A549 treated with CORT108297 at 1 μM for 4 hours (cell line): ENCODE data around the gene NME8. TPM values are rescaled to one million over a fixed set of nuclear protein-coding genes. Genes with fewer than 3 reads are reported as not detected.

Experiments
- total RNA-seq: library from RNA; stranded (reverse); fragments of 200-300 nt; extraction: Qiagen RNA extraction; gene quantifications from 5 replicates; pipeline ENCODE4 v1.2.3, GENCODE V29; 2022

NME8 gene
- total RNA-seq: not detected in 5 replicates

GRCh38 chr7:37848297-37848696 lies at the start of gene NME8:
NME8 (plus strand) TSS chr7:37848597; CDS start chr7:37850267, 1,670 bp downstream.

DNA sequence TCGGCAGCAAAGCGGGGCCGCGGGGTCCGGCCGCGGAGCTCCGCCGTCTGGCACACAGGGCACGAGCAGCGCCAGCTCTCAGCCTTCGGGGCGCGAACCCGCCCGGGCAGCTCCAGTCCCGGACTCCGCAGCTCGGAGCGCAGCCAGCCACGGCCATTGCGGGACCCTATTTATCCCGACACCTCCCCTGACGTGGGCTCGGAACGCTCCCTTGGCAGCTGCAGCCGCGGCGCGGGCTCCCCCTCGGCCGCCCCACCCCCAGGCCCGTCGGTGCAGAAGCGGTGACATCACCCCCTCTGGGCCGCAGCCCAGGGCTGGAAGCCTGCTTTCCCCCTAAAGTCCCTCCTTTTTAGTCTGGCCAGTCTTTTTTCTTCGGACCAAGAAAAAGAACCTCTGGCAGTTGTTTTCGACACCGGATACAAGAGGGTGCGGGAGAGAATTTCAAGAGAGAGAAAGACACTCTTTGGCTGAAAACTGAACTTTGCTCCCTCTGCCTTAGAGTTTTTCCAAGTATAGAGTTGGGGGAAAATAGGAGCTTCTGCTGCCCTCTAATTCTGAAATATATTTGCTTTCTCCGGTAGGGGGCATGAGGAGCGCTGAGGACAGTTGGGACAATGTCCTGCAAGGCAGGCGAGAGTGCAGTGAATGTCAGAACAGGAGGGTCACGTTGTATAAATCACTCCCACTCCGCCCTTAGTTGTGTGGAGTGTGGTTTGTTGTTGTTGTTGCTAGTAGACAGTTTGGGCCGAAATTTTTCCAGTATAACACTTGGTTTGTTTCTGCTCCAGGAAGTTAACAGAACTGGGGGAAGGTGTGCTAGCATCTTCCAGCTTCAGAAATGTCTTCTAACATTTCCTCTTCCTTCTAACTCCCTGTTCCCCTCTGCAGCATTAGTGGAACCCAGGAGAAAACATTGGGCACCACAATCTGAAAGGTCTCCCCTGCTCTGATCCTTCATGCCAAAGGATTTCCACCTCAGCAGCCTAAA lies 68.6 kb downstream of the NME8 start, which contains the start of gene SFRP4:
TSS of gene SFRP4 (minus strand) at position 145 of the 988 bp plus-strand sequence. CDS start 280 bp downstream, outside the sequence.

GRCh38 chr7:37920305-37920848 lies 72.0 kb downstream of the NME8 start, which contains the start of gene EPDR1:
EPDR1 (plus strand) TSS chr7:37920640; CDS start chr7:37920940, 300 bp downstream.

Other genes with a start within 250 kb of the NME8 start
- not detected in 5 replicates for gene GPR141, start 164.8 kb upstream of the NME8 start, total RNA-seq
- gene SFRP4, start 68.2 kb downstream of the NME8 start, total RNA-seq: 3.3 to 4.1 TPM (median 3.7 TPM) in 5 replicates
- 73.7 to 89.0 TPM (median 76.8 TPM) in 5 replicates for gene EPDR1, start 72.0 kb downstream of the NME8 start, total RNA-seq